ENCODE data around the gene ZNF266. TPM values are rescaled to one million over a fixed set of nuclear protein-coding genes. Genes with fewer than 3 reads are reported as not detected.

The ZNF266 gene
- total and polyA plus RNA-seq, 8 donors, result 6.4 to 39.6 (median 24.0) TPM

DNA sequence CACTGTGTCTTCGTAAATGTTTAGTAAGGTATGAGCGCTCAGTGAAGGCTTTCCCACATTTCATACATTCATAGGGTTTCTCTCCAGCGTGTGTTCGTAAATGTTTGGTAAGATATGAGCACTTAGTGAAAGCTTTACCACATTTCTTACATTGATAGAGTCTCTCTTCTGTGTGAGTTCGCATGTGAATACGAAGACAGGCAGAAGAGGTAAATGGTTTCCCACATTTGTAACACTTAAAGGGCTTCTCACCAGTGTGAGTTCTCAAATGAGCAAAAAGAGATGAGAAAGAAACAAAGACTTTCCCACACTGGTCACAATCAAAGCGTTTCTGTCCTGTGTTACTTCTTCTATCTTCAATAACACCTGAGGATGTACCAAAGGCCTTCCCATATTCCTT is 31.8 kb upstream of the ZNF266 start:
- WGBS, 5 donors, result 89 to 93% (median 92%) methylated on average over 7 of the region's 7 CpGs
- H3K27me3 ChIP-seq, result no peaks in the 10 kb centered on the region
- H3K4me3 ChIP-seq, result no peak overlapping the region
- TF ChIP-seq POLR2AphosphoS5 (IDR thresholded peaks at IDR 0.05), result no peak
- TF ChIP-seq, protein P1, sequence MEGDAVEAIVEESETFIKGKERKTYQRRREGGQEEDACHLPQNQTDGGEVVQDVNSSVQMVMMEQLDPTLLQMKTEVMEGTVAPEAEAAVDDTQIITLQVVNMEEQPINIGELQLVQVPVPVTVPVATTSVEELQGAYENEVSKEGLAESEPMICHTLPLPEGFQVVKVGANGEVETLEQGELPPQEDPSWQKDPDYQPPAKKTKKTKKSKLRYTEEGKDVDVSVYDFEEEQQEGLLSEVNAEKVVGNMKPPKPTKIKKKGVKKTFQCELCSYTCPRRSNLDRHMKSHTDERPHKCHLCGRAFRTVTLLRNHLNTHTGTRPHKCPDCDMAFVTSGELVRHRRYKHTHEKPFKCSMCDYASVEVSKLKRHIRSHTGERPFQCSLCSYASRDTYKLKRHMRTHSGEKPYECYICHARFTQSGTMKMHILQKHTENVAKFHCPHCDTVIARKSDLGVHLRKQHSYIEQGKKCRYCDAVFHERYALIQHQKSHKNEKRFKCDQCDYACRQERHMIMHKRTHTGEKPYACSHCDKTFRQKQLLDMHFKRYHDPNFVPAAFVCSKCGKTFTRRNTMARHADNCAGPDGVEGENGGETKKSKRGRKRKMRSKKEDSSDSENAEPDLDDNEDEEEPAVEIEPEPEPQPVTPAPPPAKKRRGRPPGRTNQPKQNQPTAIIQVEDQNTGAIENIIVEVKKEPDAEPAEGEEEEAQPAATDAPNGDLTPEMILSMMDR (IDR thresholded peaks at IDR 0.05), result no peak
- TF ChIP-seq EP300 (IDR thresholded peaks at IDR 0.05), result no peak
- no peak for TF ChIP-seq POLR2A (IDR thresholded peaks at IDR 0.05)
- peaks cover 0 to 2% (median 0%) of the 10 kb centered on the region in 4 donors for H3K36me3 ChIP-seq
- DNase-seq, result no peak
- H3K4me1 ChIP-seq, result no peaks in the 10 kb centered on the region
- no peak overlapping the region for H3K27ac ChIP-seq
- intact Hi-C loops (cut with DNase I; ENCODE audit: low total_unique reads), result no loop called here
- peaks cover 14 to 98% (median 81%) of the 10 kb centered on the region in 4 donors for H3K9me3 ChIP-seq

GRCh38 chr19:9461938-9462337 is 26.6 kb upstream of the ZNF266 start:
- Histone ChIP-seq H3K4me1 (no peaks in the 10 kb centered on the region), H3K27me3 (no peaks in the 10 kb centered on the region), H3K9me3 (peaks cover 23 to 97% (median 82%) of the 10 kb centered on the region in 4 donors), H3K27ac (no peak overlapping the region), H3K4me3 (no peak overlapping the region), H3K36me3 (peaks cover 0 to 16% (median 0%) of the 10 kb centered on the region in 4 donors)
- intact Hi-C loops (cut with DNase I; ENCODE audit: low total_unique reads), result no loop called here
- DNase-seq, result no peak
- TF ChIP-seq POLR2A (IDR thresholded peaks at IDR 0.05), result no peak
- no peak for TF ChIP-seq POLR2AphosphoS5 (IDR thresholded peaks at IDR 0.05)
- no peak for TF ChIP-seq EP300 (IDR thresholded peaks at IDR 0.05)
- TF ChIP-seq, protein P1 (IDR thresholded peaks at IDR 0.05), result no peak
- WGBS, 5 donors, result 83 to 91% (median 90%) methylated on average over 4 of the region's 4 CpGs

- H3K9me3 ChIP-seq, result peaks cover 54 to 99% (median 87%) of the 10 kb centered on the region in 4 donors
Measured at GRCh38 chr19:9456018-9456689, 20.8 kb upstream of the ZNF266 start.

DNA sequence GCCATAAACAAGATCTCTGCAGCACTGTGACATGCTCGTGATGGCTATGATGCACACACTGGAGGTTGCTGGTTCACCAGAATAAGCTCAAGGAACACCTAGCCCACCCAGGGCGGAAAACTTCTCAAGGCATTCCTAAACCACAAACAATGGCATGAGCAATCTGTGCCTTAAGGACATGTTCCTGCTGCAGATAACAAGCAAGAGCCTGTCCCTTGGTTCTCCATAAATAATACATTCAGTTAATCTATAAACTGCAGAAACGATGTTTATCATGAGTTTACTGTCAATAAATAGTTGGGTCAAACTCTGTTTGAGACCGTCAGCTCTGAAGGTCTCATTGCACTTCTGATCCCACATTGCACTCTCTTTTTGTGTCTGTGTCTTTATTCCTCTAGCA is 18.6 kb upstream of the ZNF266 start:
- H3K9me3 ChIP-seq, result peaks cover 59 to 99% (median 87%) of the 10 kb centered on the region in 4 donors
- 89 to 92% (median 91%) methylated on average over 4 of the region's 4 CpGs for WGBS, 5 donors
- H3K27me3 ChIP-seq, result no peaks in the 10 kb centered on the region

More at GRCh38 chr19:9456018-9456689, 20.8 kb upstream of the ZNF266 start:
- peaks cover 0 to 7% (median 0%) of the 10 kb centered on the region in 4 donors for H3K36me3 ChIP-seq
- no peaks in the 10 kb centered on the region for H3K4me1 ChIP-seq
- intact Hi-C loops (cut with DNase I; ENCODE audit: low total_unique reads), result no loop called here
- 66 to 94% (median 81%) methylated on average over 12 to 13 of the region's 13 CpGs for WGBS, 5 donors
- no peak overlapping the region for H3K4me3 ChIP-seq
- no peak for DNase-seq
- no peak for TF ChIP-seq EP300 (IDR thresholded peaks at IDR 0.05)
- TF ChIP-seq POLR2AphosphoS5 (IDR thresholded peaks at IDR 0.05), result no peak
- TF ChIP-seq POLR2A (IDR thresholded peaks at IDR 0.05), result no peak
- TF ChIP-seq, protein P1 (IDR thresholded peaks at IDR 0.05), result no peak
- H3K27me3 ChIP-seq, result no peaks in the 10 kb centered on the region
- no peak overlapping the region for H3K27ac ChIP-seq

More for the DNA sequence above, 18.6 kb upstream of the ZNF266 start:
- DNase-seq, result no peak
- TF ChIP-seq POLR2AphosphoS5 (IDR thresholded peaks at IDR 0.05) (no peak), EP300 (IDR thresholded peaks at IDR 0.05) (no peak), POLR2A (IDR thresholded peaks at IDR 0.05) (no peak)
- TF ChIP-seq, protein P1 (IDR thresholded peaks at IDR 0.05), result no peak
- no peaks in the 10 kb centered on the region for H3K36me3 ChIP-seq
- intact Hi-C loops (cut with DNase I; ENCODE audit: low total_unique reads), result no loop called here
- no peak overlapping the region for H3K27ac ChIP-seq
- H3K4me1 ChIP-seq, result no peaks in the 10 kb centered on the region
- no peak overlapping the region for H3K4me3 ChIP-seq
